Nephron progenitor cell (in vitro differentiated cells): Measurements from ENCODE around the gene NAE1.

Experiments used
- DNase-seq: peaks from one replicate; pipeline ENCODE4 v3.0.0; 2021
- H3K27ac Mint-ChIP-seq: 2 replicates; pipeline ENCODE4 v1.8.0; 2021; ENCODE audit warnings: mild to moderate bottlenecking, moderate library complexity, mixed read lengths
- H3K27me3 Mint-ChIP-seq: 2 replicates; pipeline ENCODE4 v1.8.0; 2021; ENCODE audit warnings: mild to moderate bottlenecking, low read depth, mixed read lengths; ENCODE audit not compliant: poor library complexity
- H3K36me3 Mint-ChIP-seq: 2 replicates; pipeline ENCODE4 v1.8.0; 2021; ENCODE audit warnings: low read depth, mixed read lengths
- H3K4me1 Mint-ChIP-seq: 2 replicates; pipeline ENCODE4 v1.8.0; 2021; ENCODE audit warnings: mixed read lengths
- H3K4me3 Mint-ChIP-seq: 2 replicates; pipeline ENCODE4 v1.8.0; 2021; ENCODE audit warnings: mild to moderate bottlenecking, moderate library complexity, mixed read lengths
- H3K9me3 Mint-ChIP-seq: 2 replicates; pipeline ENCODE4 v1.8.0; 2021; ENCODE audit warnings: mild to moderate bottlenecking, moderate library complexity, mixed read lengths
- TF ChIP-seq, protein P1 (sequence below): fragments of 200-600 bp; sonication (generic); IDR thresholded peaks from 2 replicates; pipeline ENCODE4 v1.5.0; 2021; ENCODE audit warnings: antibody characterized with exemption

NAE1 gene

DNA sequence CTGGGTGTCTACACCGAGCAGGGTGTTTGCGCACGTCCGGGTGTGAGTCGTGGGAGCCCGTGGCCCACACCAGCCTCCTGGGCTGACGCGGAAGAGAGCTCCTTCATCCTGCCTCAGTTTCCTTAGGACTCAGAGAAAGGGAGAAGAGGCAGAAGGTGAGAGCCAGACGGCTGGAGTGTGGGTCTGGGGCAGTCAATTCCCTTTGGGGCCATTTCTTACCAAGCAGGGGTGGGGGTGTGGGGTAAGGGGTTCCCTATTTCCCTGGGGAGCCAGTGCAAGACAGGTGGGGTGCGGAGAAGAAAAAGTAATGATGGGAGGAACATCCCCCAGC, 14.3 kb upstream of the NAE1 start:
- Mint-ChIP-seq H3K27ac (no peak overlapping the region), H3K36me3 (no peaks in the 10 kb centered on the region), H3K4me1 (no peaks in the 10 kb centered on the region), H3K4me3 (peak overlapping the region; percentile 65), H3K9me3 (no peaks in the 10 kb centered on the region), H3K27me3 (peaks cover 84% of the 10 kb centered on the region)
- DNase-seq: no peak
- TF ChIP-seq, protein P1, sequence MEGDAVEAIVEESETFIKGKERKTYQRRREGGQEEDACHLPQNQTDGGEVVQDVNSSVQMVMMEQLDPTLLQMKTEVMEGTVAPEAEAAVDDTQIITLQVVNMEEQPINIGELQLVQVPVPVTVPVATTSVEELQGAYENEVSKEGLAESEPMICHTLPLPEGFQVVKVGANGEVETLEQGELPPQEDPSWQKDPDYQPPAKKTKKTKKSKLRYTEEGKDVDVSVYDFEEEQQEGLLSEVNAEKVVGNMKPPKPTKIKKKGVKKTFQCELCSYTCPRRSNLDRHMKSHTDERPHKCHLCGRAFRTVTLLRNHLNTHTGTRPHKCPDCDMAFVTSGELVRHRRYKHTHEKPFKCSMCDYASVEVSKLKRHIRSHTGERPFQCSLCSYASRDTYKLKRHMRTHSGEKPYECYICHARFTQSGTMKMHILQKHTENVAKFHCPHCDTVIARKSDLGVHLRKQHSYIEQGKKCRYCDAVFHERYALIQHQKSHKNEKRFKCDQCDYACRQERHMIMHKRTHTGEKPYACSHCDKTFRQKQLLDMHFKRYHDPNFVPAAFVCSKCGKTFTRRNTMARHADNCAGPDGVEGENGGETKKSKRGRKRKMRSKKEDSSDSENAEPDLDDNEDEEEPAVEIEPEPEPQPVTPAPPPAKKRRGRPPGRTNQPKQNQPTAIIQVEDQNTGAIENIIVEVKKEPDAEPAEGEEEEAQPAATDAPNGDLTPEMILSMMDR: no peak

DNA sequence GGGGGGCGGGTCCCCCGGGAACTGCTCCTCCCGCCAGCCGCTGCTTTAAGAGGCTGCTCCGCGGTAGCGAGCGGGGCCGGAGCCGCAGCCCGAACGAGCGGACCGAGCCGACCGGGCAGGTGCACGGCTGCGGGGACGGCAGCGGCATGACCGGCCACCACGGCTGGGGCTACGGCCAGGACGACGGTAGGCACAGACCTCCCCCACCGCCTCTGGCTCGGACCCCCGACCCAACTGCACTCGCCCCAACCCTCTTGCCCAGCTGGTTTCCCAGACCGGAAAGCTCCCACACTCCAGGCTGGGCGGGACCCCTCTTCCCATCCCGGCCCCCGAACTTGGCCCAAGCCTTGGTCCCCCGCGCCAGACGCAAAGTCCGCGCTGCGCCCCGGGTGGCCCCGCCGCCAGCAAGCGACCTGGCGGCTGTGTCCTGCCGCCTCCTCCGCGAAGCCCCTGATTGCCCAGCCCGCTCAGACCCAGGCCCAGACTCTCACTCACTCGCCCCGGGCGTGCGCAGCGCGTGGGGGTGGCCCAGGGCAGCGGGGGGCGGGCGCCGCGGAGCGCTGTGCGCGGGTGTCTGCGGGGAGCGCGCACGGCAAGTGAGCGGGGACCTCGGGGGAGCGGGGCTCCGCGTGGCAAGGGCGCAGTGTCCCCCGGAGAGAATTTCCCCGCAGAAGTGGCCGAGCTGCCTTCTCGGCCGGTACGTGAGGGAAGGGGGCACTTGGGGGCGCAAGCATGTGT, 13.7 kb upstream of the NAE1 start, which contains the start of gene CA7:
Gene CA7, plus strand, starts transcription at position 73 of the 738 bp plus-strand sequence. Its CDS starts 74 bp downstream, at position 147.
- Mint-ChIP-seq H3K27me3 (peaks cover 90% of the 10 kb centered on the region), H3K27ac (no peak within 1 kb of the TSS), H3K4me3 (peak within 1 kb of the TSS; percentile 82), H3K4me1 (no peaks in the 10 kb centered on the region), H3K9me3 (peaks cover under 1% of the 10 kb centered on the region), H3K36me3 (no peaks in the 10 kb centered on the region)
- TF ChIP-seq, protein P1: no peak
- peak; percentile 51 for DNase-seq

DNA sequence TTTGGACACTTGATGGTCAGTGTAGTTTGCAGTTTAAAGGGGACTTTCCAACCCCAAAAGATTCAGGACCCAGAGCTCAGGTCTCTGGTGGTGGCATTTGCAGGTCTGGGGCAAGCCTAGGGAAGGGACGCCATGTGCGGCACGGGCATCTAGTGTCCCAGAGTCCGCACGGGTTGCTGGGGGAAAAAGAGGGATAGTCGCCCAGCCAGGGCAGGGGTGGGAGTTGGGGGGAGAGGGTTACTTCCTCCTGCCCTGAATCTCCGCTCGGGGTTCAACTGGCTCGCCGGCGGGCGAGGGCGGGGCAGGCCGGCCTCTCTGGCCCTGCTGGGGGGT, 13.2 kb upstream of the NAE1 start:
- Mint-ChIP-seq H3K27me3 (peaks cover 95% of the 10 kb centered on the region), H3K9me3 (peaks cover 6% of the 10 kb centered on the region)

GRCh38 chr16:66843191-66843590, 12.4 kb upstream of the NAE1 start:
- H3K4me3 Mint-ChIP-seq: peak overlapping the region; percentile 82
- peaks cover 98% of the 10 kb centered on the region for H3K27me3 Mint-ChIP-seq

More for the DNA sequence above, 13.2 kb upstream of the NAE1 start:
- no peak for DNase-seq
- TF ChIP-seq, protein P1: no peak
- Mint-ChIP-seq H3K4me3 (peak overlapping the region; percentile 82), H3K27ac (no peak overlapping the region), H3K36me3 (no peaks in the 10 kb centered on the region), H3K4me1 (no peaks in the 10 kb centered on the region)

DNA sequence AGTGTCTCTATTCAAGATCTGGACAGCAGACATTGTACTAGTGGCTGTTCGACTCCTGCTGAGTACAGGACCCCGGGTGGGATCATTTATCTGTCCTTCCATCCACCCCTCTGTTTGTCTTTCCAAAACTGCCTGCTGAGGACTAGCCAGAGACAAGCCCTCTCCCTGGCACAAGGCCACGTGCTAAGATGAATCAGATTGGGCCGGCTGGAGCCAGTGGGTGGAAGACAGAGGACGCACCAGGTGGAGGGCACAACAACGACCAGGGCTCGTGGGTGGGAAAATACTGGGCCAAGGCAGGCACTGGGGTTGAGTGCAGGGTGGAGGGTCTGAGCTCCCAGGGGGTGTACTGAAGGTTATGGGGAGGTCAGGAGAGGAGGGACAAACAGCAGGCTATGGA, 12.0 kb upstream of the NAE1 start:
- peaks cover 98% of the 10 kb centered on the region for H3K27me3 Mint-ChIP-seq
- H3K36me3 Mint-ChIP-seq: no peaks in the 10 kb centered on the region
- H3K4me1 Mint-ChIP-seq: no peaks in the 10 kb centered on the region
- peaks cover 15% of the 10 kb centered on the region for H3K9me3 Mint-ChIP-seq
- no peak overlapping the region for H3K4me3 Mint-ChIP-seq
- TF ChIP-seq, protein P1: no peak
- no peak for DNase-seq
- no peak overlapping the region for H3K27ac Mint-ChIP-seq

More at GRCh38 chr16:66843191-66843590, 12.4 kb upstream of the NAE1 start:
- DNase-seq: no peak
- TF ChIP-seq, protein P1: no peak
- H3K4me1 Mint-ChIP-seq: no peaks in the 10 kb centered on the region
- no peak overlapping the region for H3K27ac Mint-ChIP-seq
- peaks cover 13% of the 10 kb centered on the region for H3K9me3 Mint-ChIP-seq
- no peaks in the 10 kb centered on the region for H3K36me3 Mint-ChIP-seq

DNA sequence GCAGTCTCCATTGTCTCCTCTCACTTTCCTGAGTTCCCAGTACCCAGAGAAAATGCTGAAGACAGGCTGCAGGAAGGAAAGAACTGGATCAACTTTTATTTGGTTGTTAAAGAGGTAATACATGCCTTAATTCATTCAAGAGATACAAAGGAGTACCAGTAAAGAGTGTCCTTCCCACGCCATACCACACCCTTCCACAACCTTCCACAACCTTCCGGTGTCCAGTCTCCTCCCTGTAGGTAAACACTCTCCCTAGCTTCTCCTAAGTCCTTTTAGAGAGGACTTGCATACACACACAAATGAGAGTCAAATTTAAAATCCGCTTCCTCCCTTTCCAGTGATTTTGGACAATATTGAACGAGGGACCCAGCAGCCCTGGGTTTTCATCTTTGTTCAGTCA, 10.6 kb upstream of the NAE1 start:
- Mint-ChIP-seq H3K9me3 (peaks cover 15% of the 10 kb centered on the region), H3K4me3 (no peak overlapping the region), H3K4me1 (no peaks in the 10 kb centered on the region), H3K27me3 (peaks cover 93% of the 10 kb centered on the region), H3K27ac (no peak overlapping the region), H3K36me3 (no peaks in the 10 kb centered on the region)
- DNase-seq: no peak
- TF ChIP-seq, protein P1: no peak
